Measurements from ENCODE around the gene TRPM6.

DNA sequence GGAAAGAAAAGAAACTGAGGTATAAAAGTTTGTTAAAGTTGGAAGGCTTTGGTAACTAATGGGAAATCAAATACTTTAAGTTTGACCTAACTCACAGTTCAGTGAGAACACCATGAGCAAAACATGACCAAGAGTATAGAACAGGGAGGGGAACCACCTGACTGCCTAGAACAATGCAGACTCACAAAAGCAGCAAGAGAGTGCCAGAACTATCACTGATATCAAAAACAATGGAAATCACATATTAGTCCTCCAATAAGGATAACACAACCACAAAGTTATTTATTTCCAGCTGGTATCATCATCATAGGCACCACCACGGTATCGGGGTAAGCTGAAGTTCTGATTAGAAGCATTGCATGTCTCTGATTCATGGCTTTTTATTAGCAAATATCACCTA lies 77.5 kb downstream of the TRPM6 start:
- TF ChIP-seq POLR2A (IDR thresholded peaks at IDR 0.05) (no peak), CTCF (IDR thresholded peaks at IDR 0.05) (no peak)
